ENCODE data around the gene SLC12A3. TPM values are rescaled to one million over a fixed set of nuclear protein-coding genes. Genes with fewer than 3 reads are reported as not detected.

Gene SLC12A3
- polyA plus RNA-seq, 2 of the 4 experiments (the other 2 are of a cell fraction) = 0.08 to 0.09 TPM

DNA sequence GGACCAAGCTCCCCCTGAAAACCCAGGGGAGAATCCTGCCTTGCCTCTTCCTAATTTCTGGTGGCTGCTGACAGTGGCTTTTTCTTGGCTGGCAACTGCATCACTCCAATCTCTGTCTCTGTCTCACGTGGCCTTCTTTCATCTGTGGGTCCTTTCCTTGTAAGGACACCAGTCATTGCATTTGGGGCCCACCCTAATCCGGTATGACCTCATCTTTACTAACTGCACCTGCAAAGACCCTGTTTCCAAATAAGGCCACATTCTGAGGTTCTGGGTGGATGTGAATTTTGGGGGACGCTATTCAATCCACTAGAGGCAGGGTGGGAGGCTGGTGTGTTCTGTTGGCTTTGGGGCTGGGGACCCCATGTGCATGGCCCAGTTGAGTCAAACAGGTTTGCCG, 11.0 kb downstream of the SLC12A3 start:
- FAIRE-seq = no peak
- TF ChIP-seq RFX5 (IDR thresholded peaks at IDR 0.05) = no peak
- TF ChIP-seq, protein P1, sequence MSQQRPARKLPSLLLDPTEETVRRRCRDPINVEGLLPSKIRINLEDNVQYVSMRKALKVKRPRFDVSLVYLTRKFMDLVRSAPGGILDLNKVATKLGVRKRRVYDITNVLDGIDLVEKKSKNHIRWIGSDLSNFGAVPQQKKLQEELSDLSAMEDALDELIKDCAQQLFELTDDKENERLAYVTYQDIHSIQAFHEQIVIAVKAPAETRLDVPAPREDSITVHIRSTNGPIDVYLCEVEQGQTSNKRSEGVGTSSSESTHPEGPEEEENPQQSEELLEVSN (IDR thresholded peaks at IDR 0.05; ENCODE audit: borderline replicate concordance, low read depth) = no peak
- TF ChIP-seq CBX2 (IDR thresholded peaks at IDR 0.05; ENCODE audit: borderline replicate concordance, low read depth) = no peak
- no peak for TF ChIP-seq TP53 (CRISPR knock-in tag; IDR thresholded peaks at IDR 0.05)
- no peak for TF ChIP-seq RAD21 (conservative IDR thresholded peaks at IDR 0.05 in 1 of 2, IDR thresholded peaks at IDR 0.05 in 1 of 2)
- no peak for TF ChIP-seq ZSCAN20 (CRISPR knock-in tag; IDR thresholded peaks at IDR 0.05)
- TF ChIP-seq SMC3 (IDR thresholded peaks at IDR 0.05) = no peak
- TF ChIP-seq, protein P2, sequence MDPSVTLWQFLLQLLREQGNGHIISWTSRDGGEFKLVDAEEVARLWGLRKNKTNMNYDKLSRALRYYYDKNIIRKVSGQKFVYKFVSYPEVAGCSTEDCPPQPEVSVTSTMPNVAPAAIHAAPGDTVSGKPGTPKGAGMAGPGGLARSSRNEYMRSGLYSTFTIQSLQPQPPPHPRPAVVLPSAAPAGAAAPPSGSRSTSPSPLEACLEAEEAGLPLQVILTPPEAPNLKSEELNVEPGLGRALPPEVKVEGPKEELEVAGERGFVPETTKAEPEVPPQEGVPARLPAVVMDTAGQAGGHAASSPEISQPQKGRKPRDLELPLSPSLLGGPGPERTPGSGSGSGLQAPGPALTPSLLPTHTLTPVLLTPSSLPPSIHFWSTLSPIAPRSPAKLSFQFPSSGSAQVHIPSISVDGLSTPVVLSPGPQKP (IDR thresholded peaks at IDR 0.05; ENCODE audit: low read depth, low read length) = no peak
- no peak for TF ChIP-seq ZC3H11A (IDR thresholded peaks at IDR 0.05)
- TF ChIP-seq, protein P3, sequence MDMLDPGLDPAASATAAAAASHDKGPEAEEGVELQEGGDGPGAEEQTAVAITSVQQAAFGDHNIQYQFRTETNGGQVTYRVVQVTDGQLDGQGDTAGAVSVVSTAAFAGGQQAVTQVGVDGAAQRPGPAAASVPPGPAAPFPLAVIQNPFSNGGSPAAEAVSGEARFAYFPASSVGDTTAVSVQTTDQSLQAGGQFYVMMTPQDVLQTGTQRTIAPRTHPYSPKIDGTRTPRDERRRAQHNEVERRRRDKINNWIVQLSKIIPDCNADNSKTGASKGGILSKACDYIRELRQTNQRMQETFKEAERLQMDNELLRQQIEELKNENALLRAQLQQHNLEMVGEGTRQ (IDR thresholded peaks at IDR 0.05) = no peak
- TF ChIP-seq CHD2 (IDR thresholded peaks at IDR 0.05; ENCODE audit: low read length, partially characterized antibody) = no peak
- TF ChIP-seq ZNF302 (CRISPR knock-in tag; IDR thresholded peaks at IDR 0.05) = no peak
- TF ChIP-seq, protein P4, sequence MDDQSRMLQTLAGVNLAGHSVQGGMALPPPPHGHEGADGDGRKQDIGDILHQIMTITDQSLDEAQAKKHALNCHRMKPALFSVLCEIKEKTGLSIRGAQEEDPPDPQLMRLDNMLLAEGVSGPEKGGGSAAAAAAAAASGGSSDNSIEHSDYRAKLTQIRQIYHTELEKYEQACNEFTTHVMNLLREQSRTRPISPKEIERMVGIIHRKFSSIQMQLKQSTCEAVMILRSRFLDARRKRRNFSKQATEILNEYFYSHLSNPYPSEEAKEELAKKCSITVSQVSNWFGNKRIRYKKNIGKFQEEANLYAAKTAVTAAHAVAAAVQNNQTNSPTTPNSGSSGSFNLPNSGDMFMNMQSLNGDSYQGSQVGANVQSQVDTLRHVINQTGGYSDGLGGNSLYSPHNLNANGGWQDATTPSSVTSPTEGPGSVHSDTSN (IDR thresholded peaks at IDR 0.05) = no peak
- no peak for TF ChIP-seq HOXA7 (CRISPR knock-in tag; IDR thresholded peaks at IDR 0.05)
- DNase-seq (ENCODE audit: low read depth in 1 of 2, low spot score in 1 of 2) = no peak
- ChIA-PET CTCF (interaction anchor here (0.7 to 3.8 kb wide), 3 partner anchors 9 to 59 kb away, joined by 3 to 14 read pairs (median 3); no protein-coding TSS in a partner anchor), POLR2A (no interaction called here)
- no peaks in the 10 kb centered on the region for H3K9me3 ChIP-seq
- ATAC-seq = no peak
- no peak overlapping the region for H3K4me3 ChIP-seq
- WGBS (ENCODE audit: missing lambda C conversion rate) = 78% methylated on average over 4 of the region's 4 CpGs
- no peaks in the 10 kb centered on the region for H3K4me1 ChIP-seq
- no peak overlapping the region for H3K27ac ChIP-seq
- H3K4me2 ChIP-seq = no peak overlapping the region

DNA sequence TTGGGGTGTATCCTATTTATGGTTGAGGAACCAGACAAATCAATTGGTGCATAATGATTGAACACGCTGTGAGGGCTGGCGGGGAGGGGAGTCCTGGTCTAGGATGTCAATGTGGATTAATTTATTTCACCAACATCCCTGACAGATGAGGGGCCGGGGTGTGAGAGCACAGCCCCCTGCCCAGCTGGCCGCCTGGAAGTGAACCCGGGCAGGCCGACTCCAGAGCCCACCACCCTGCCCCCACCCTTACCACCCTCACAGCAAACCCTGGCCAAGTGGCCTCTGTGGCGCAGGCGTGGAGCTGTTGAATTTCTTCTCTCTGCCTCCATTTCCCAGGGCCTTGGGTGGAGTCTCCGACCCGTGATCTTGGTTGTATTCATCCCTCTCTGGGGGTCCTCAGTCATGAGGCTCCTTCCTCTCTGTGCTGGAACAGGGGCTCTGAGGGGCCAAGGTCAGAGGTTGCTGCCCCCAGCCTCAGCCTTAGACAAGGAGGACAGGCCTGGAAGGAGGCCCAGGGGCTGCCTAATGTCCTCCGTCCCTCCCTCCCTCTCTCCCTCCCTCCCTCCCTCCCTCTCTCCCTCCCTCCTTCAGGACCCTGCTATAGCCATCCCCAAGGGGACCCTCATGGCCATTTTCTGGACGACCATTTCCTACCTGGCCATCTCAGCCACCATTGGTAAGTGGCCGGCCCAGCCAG, 12.6 kb downstream of the SLC12A3 start:
- H3K4me3 ChIP-seq = no peak overlapping the region
- H3K27ac ChIP-seq = no peak overlapping the region
- ChIA-PET POLR2A (no interaction called here), CTCF (interaction anchor here (3.8 kb wide), 1 partner anchor 11 kb away, joined by 14 read pairs; no protein-coding TSS in a partner anchor)
- no peaks in the 10 kb centered on the region for H3K4me1 ChIP-seq
- no peaks in the 10 kb centered on the region for H3K9me3 ChIP-seq
- FAIRE-seq = no peak
- ATAC-seq = no peak
- H3K4me2 ChIP-seq = no peak overlapping the region
- DNase-seq (ENCODE audit: low read depth in 1 of 2, low spot score in 1 of 2) = no peak
- WGBS (ENCODE audit: missing lambda C conversion rate) = 80% methylated on average over 13 of the region's 13 CpGs
- TF ChIP-seq, protein P5, sequence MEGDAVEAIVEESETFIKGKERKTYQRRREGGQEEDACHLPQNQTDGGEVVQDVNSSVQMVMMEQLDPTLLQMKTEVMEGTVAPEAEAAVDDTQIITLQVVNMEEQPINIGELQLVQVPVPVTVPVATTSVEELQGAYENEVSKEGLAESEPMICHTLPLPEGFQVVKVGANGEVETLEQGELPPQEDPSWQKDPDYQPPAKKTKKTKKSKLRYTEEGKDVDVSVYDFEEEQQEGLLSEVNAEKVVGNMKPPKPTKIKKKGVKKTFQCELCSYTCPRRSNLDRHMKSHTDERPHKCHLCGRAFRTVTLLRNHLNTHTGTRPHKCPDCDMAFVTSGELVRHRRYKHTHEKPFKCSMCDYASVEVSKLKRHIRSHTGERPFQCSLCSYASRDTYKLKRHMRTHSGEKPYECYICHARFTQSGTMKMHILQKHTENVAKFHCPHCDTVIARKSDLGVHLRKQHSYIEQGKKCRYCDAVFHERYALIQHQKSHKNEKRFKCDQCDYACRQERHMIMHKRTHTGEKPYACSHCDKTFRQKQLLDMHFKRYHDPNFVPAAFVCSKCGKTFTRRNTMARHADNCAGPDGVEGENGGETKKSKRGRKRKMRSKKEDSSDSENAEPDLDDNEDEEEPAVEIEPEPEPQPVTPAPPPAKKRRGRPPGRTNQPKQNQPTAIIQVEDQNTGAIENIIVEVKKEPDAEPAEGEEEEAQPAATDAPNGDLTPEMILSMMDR (IDR thresholded peaks at IDR 0.05) = no peak
- TF ChIP-seq SREBF2 (IDR thresholded peaks at IDR 0.05) (no peak), SMC3 (IDR thresholded peaks at IDR 0.05) (no peak), EP300 (IDR thresholded peaks at IDR 0.05) (no peak), GATA3 (IDR thresholded peaks at IDR 0.05; ENCODE audit: borderline replicate concordance) (no peak), CBX2 (IDR thresholded peaks at IDR 0.05; ENCODE audit: borderline replicate concordance, low read depth) (no peak), BHLHE40 (IDR thresholded peaks at IDR 0.05; ENCODE audit: low read depth, low read length) (no peak), HOXB13 (CRISPR knock-in tag; IDR thresholded peaks at IDR 0.05; ENCODE audit: low read depth) (no peak), NPAS2 (CRISPR knock-in tag; IDR thresholded peaks at IDR 0.05; ENCODE audit: borderline replicate concordance) (no peak), MAFK (IDR thresholded peaks at IDR 0.05; ENCODE audit: partially characterized antibody) (no peak), ZNF302 (CRISPR knock-in tag; IDR thresholded peaks at IDR 0.05) (no peak), NFE2L2 (conservative IDR thresholded peaks at IDR 0.05; ENCODE audit: low read length) (no peak), EHF (CRISPR knock-in tag; IDR thresholded peaks at IDR 0.05) (no peak), HDAC2 (IDR thresholded peaks at IDR 0.05) (no peak)
- TF ChIP-seq, protein P6, sequence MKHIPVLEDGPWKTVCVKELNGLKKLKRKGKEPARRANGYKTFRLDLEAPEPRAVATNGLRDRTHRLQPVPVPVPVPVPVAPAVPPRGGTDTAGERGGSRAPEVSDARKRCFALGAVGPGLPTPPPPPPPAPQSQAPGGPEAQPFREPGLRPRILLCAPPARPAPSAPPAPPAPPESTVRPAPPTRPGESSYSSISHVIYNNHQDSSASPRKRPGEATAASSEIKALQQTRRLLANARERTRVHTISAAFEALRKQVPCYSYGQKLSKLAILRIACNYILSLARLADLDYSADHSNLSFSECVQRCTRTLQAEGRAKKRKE (CRISPR knock-in tag; IDR thresholded peaks at IDR 0.05; ENCODE audit: low read depth) = no peak
- TF ChIP-seq, protein P7, sequence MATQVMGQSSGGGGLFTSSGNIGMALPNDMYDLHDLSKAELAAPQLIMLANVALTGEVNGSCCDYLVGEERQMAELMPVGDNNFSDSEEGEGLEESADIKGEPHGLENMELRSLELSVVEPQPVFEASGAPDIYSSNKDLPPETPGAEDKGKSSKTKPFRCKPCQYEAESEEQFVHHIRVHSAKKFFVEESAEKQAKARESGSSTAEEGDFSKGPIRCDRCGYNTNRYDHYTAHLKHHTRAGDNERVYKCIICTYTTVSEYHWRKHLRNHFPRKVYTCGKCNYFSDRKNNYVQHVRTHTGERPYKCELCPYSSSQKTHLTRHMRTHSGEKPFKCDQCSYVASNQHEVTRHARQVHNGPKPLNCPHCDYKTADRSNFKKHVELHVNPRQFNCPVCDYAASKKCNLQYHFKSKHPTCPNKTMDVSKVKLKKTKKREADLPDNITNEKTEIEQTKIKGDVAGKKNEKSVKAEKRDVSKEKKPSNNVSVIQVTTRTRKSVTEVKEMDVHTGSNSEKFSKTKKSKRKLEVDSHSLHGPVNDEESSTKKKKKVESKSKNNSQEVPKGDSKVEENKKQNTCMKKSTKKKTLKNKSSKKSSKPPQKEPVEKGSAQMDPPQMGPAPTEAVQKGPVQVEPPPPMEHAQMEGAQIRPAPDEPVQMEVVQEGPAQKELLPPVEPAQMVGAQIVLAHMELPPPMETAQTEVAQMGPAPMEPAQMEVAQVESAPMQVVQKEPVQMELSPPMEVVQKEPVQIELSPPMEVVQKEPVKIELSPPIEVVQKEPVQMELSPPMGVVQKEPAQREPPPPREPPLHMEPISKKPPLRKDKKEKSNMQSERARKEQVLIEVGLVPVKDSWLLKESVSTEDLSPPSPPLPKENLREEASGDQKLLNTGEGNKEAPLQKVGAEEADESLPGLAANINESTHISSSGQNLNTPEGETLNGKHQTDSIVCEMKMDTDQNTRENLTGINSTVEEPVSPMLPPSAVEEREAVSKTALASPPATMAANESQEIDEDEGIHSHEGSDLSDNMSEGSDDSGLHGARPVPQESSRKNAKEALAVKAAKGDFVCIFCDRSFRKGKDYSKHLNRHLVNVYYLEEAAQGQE (IDR thresholded peaks at IDR 0.05) = no peak

All from A549 (cell line).